NCI-H2107 (cell line): ENCODE data around the gene OPRL1.
"Not testable (repeated sequence)": the region's sequence is repeated elsewhere in the genome, so short reads cannot be mapped to it uniquely, and the experiment has no call there.

ENCODE experiments used
- DNase-seq: peaks from one replicate; lab custom pipeline; 2025; lab: John Stamatoyannopoulos, UW

OPRL1 gene

DNA sequence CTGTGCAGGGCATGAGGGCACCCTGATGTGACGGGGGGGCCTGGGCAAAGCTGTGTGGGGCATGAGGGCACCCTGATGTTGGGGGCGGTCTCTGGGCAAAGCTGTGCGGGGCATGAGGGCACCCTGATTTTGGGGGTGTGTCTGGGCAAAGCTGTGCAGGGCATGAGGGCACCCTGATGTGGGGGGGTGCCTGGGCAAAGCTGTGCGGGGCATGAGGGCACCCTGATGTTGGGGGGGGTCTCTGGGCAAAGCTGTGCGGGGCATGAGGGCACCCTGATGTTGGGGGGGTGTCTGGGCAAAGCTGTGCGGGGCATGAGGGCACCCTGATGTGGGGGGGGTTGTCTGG lies 37.5 kb downstream of the OPRL1 start:
- DNase-seq, result not testable (repeated sequence)

DNA sequence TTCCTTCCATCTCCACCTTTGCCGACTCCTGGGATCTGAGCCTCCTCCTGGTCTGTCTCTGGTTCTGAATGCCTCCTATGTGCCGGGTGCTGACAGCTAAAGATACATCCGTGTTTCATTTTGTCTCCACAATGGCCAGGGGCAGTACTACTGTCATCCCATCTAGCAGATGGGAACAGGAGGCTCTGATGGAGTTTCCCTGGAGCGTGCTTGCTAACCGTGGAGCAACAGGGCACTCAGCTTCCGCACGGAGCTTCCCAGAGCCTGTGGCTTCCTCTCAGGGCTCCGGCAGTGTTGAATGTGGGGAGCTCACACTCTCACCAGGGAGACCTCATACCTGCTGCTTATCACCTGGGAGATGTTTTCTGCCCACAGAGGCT lies 39.4 kb downstream of the OPRL1 start:
- no peak for DNase-seq

GRCh38 chr20:64119681-64120341 lies 39.9 kb downstream of the OPRL1 start:
- DNase-seq, result no peak

DNA sequence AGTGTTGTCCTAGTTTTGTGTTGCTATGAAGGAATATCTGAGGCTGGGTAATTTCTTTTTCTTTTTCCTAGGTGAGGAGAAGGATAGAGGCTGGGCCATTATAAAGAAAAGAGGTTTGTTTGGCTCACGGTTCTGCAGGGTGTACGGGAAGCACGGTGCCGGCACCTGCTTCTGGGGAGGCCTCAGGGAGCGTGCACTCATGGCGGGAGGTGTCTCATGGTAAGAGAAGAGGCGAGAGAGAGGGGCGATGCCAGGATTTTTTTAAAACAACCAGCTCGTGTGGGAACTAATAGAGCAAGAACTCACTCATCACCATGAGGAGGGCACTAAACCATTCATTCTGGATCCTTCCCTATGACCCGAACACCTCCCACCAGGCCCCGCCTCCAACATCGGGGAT lies 41.7 kb downstream of the OPRL1 start:
- no peak for DNase-seq

- DNase-seq, result not testable (repeated sequence)
Measured at GRCh38 chr20:64122927-64123326, 43.0 kb downstream of the OPRL1 start.

GRCh38 chr20:64123517-64123916 lies 43.6 kb downstream of the OPRL1 start:
- not testable (repeated sequence) for DNase-seq

DNA sequence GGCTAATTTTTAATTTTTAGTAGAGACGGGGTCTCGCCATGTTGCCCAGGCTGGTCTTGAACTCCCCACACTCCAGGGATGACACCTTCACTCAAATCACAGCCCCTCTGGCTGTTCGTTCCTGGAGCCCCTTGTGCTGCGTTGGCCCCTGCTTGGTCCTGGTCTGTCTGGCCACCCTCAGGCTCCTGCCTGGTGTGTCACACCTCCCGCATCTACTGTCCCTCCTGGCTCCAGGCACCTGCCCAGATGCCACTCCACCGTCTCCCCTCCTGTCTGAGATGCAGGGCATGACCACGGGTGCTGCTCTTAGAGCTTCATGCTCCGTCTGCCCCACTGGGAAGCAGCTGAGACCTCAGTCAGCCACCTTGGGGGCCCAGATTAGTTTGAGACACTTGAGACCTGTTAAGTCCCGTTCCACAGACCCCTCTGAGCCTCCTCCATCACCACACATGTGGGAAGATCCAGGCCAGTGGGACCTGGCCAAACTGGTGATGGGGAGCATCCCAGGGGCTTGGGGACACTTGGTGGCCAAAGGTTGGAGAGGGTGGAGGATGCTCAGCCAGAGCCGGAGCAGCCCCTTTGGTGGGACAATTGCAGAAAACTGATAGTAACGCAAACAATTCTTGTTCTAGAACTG lies 49.4 kb downstream of the OPRL1 start:
- no peak for DNase-seq

- DNase-seq, result no peak
Measured at GRCh38 chr20:64130271-64130670, 50.4 kb downstream of the OPRL1 start.

GRCh38 chr20:64130876-64131275 lies 51.0 kb downstream of the OPRL1 start:
- DNase-seq, result no peak

- DNase-seq, result no peak
Measured at GRCh38 chr20:64131406-64131805, 51.5 kb downstream of the OPRL1 start.

GRCh38 chr20:64133951-64134407 lies 54.1 kb downstream of the OPRL1 start:
- no peak for DNase-seq

DNA sequence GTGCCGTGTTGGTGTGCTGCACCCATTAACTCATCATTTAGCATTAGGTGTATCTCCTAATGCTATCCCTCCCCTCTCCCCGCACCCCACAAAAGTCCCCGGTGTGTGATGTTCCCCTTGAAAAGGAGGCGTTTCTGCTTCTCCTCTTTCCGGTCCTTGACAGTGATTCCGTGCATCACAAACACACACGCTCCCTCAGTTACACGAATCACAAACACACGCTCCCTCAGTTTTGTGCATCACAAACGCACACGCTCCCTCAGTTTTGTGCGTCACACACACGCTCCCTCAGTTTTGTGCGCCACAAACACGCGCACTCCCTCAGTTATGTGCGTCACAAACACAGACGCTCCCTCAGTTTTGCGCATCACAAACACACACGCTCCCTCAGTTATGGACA lies 54.9 kb downstream of the OPRL1 start:
- DNase-seq, result not testable (repeated sequence)

DNA sequence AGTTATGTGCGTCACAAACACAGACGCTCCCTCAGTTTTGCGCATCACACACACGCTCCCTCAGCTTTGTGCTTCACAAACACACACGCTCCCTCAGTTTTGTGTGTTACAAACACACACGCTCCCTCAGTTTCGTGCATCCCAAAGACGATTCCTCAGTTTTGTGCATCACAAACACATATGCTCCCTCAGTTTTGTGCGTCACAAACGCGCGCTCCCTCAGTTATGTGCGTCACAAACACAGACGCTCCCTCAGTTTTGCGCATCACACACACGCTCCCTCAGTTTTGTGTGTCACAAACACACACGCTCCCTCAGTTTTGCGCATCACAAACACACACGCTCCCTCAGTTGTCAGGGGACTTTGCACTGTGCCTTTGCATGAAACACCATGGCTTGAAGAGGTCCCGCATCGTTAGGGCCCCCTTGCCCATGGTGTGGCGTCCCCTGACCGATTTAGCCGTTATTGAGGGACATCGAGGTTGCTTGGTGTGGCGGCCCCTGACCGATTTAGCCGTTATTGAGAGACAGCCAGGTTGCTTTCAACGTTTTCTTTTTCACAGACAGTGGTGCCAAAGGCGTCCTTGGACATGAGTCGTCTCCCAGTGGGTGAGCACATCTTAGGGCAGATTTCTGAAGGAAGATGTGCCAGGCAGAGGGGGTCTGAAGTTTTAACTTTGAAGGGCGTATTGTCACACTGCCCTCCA lies 56.3 kb downstream of the OPRL1 start:
- DNase-seq, result no peak

DNA sequence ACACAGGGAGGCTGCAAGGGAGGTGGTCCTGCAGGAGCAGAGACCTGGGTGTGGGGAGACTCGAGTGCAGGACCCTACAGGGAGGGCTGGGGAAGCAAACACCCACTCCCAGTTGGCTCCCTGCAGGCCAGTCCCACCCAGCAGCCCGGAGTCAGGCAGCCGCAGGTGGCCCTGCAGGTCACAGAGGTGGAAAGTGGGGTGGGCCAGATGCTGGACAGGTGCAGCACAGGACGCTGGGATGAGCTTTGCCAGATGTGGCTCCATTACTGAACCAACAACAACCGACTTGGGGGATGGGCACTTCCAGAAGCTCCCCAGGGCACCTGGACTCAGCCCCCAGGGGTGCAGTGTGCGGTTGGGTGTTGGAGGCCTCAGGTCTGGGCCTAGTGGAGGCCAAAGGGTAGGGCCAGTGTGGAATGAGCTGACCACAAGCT lies 57.7 kb downstream of the OPRL1 start:
- no peak for DNase-seq

DNA sequence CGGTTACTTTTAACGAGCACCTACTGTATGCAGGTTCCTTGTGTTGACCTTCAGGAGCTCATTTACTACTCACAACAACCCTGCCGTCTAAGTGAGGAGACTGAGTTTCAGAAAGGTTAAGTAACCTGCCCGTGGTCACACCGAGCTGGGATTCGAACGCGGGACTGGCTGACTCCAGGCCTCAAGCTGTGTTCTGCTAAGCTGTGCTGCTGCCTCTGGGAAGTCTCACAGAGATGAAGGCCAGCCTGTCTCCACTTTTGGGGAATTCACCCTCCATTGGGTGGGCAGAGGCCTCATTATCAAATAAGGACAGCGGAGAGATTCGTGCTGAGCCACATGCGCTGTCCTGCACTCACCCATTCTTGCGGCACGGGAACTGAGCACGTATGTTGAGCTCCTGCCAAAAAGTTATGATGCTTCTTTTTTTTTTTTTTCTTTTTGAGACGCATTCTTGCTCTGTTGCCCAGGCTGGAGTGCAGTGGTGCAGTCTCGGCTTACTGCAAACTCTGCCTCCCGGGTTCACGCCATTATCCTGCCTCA lies 58.5 kb downstream of the OPRL1 start:
- no peak for DNase-seq

DNA sequence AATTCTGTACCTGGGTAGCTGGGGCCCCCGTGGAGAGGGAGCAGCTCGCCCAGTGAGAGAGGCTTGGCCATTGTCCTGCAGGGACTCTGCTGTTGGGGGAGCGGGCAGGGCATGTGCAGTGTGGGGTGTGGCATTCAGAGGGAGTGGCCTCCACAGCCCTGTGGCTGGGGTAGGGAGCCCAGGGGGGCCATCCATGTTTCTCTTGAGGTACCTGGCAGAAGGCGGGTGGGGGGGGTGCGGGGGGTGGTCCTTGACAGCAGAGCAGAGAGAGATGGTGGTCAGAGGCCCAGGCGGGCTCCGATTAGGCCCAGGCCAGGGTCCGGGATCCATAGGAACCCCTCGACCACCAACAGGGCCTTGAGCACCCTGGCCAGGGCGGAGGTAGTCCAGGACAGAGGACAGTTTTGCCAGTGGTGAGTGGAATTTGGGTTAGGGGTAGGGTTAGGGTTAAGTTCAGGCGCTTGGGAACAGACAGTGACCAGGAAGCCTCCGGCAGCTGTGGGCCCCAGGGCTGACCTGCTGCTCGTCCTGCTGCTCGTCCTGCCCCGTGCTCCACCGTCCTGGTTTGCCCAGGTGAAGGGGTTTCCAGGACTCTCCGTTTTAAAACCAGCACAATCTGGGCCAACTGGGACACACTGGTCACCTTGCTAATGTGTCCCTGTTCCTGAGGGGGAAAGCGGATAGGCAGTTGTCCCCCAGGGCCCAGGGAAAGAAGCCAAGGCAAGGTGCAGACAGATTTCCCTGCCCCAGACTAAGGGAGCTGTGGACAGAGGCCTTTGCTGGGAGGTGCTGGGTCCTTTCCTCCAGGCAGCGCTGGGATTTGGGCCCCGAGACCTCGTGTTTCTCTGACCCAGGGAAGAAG lies 59.5 kb downstream of the OPRL1 start:
- DNase-seq, result no peak

DNA sequence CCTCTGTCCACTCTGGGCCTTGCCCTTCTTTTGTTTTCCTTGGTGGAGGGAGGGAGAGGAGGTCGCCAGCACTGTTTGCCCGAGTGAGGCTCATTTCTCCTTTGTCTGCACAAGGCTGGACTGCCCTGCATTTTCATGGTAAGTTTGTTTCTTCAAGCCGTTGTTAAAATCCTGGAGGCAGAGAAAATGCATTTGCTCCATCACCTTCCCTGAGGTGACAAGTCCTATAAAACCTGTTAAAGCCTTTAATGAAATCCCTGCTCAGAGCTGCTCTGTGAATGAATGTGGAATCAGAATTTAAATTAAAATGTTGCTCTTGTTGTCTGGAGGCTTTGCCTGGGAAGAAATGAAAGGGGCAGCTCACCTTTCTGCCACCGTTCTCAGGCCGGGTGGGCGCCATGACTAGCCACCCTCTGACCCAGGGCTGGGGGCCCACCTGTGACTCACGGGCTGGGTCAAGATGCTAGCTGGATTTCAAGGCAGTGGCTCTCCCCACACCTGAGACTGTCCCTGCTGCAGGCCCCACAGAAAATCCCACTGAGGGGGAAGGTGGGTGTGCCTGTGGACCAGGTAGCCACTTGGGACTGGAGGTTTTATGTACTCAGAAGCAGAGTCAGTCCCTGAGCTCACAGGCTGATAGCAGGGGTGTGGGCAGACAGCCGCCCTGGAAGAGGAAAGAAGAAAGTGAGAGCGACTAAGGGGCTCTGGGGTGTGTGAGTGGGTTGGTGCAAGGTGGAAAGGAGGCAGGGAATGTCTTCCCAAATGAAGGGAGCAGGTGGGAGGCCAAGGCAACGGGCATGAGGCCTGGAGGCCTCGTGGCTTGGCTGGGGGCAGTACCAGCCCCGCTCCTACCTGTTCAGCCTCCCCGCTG lies 60.4 kb downstream of the OPRL1 start:
- DNase-seq, result no peak

DNA sequence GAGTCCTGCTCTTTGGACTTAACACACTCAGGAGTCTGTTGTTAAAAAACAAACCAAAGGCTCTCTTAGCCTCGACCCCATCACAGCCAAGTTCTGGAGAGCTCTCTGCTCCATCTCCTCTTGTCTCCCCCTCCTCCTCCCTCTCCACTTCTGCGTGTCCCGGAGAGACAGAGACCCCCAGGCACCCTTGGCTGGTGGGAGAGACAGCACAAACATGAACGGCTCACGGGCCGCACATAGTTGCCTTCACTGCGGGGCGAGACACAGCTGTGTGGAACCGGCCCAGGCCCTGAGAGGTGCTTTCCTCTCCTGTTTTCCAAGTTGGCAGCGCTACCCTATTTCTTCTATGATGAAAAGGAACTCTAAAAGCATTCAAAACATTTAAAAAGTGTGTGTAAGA lies 61.1 kb downstream of the OPRL1 start:
- no peak for DNase-seq

DNA sequence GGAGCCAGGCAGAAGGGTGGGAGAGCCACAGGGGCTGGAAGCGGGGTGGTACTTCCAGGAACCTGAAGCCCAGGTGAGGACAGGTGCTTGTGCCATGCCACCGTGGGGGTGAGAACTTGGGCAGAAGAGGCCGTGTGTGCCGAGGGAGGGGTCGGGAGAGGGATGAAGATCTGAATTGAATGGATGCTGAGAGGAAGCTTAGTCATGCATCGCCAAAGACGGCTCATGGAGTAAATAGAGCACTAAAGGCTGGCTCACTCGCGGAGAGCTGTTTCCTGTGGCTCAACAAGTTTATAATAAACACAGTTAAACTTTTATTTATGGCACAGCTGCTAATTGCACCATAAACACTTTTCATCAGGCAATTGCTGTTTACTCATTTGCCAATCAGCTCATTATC lies 62.7 kb downstream of the OPRL1 start:
- no peak for DNase-seq

DNA sequence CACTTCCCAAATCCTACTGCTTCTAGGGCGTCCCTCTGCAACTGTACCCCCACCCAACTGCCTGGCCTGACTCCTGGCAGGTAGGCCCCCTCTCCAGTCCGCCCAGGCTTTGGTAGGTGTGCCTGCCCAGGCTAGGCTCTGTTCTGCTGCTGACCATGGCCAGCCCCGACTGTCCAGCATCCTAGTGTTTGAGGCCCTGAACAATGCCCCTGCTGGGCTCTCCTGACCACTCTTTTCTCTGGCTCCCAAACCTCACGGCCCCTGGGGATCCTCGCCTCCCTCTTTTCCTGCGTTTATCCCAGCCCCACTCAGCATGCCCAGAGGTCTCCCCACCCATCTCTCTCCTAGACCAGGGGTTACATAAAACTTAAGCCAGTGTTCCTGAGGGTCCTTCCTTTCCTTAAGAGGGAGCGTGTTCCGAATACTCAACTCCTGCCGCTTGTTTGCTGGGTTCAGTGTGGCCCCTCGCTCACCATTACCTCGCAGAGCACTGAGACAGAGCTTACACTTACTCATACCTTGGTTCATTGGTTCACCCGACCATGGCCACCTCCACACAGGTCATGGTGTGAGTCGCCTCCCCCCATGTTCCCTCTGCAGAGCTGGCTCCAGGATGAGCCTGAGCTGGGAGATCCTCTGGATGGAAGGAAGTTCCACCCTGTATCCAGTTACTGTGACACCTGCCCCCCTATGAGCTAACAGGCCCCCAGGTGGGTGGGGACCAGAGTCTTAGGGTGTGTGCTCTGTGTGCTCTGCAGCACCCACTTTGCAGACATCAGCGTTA lies 63.3 kb downstream of the OPRL1 start:
- no peak for DNase-seq
